HG02852 (cell line): ENCODE results near the gene TYW5.
A peak's percentile ranks its signal among the peaks of the same experiment; 100 is the strongest.

Experiments
- ATAC-seq: cut with Tn5 transposase; IDR thresholded peaks from one replicate; pipeline ENCODE4 v1.9.1; 2021; ENCODE audit warnings: mild to moderate bottlenecking, moderate library complexity; ENCODE audit not compliant: unreplicated experiment

Gene TYW5, protein sequence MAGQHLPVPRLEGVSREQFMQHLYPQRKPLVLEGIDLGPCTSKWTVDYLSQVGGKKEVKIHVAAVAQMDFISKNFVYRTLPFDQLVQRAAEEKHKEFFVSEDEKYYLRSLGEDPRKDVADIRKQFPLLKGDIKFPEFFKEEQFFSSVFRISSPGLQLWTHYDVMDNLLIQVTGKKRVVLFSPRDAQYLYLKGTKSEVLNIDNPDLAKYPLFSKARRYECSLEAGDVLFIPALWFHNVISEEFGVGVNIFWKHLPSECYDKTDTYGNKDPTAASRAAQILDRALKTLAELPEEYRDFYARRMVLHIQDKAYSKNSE

DNA sequence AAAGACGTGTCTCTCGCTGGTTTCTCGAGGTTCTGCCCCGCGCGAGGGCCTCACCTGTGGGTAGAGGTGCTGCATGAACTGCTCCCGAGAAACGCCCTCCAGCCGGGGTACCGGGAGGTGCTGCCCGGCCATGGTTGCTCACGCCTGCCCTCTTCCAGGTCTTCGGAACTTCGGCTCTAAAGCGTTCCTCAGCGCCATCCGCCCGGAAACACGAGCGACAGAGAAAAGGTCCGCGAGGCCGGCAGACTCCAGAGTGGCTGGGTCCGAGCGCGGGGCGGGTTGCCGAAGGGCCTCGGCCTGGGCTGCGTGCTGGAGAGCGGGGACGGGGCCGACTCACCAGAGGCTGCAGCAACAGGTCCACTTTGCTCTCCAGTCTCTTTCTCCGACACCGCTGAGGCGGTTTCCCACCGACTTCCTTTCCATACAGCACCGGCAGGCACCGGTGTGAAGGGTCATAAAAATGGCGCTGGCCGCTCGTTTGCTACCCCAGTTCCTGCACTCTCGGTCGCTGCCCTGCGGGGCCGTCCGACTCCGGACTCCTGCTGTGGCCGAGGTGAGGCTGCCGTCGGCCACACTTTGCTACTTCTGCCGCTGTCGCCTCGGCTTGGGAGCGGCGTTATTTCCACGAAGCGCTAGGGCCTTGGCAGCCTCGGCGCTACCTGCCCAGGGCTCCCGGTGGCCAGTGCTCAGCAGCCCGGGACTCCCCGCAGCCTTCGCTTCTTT, at the start of gene TYW5, which contains the start of gene MAIP1:
Gene TYW5 (minus strand): TSS at position 153 of the 723 bp plus-strand sequence. CDS start 21 bp downstream, at position 132.
Gene MAIP1 (plus strand): TSS at position 244 of the 723 bp plus-strand sequence. CDS start 217 bp downstream, at position 461.
- peak; percentile 82 for ATAC-seq

DNA sequence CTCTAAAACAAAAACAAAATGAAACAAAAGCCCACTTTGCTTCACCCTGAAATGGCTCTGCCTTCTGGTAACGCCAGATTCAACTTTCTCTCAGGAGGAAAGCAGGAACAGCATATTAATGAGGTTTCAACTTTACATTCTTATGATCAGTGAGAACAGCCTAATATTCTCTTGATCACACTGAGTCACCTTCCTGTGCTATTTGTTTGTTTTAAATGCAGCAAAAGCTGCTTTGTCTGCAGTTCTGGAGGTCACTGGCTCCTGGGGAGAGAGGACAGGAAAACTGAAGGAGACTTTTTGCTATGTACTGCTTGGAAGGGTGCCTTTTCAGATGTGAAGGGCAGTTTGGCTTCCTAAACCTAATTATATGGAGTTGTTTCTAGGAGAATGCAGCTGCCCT, 48.2 kb upstream of the TYW5 start:
- no peak for ATAC-seq

- ATAC-seq = no peak
Measured at GRCh38 chr2:200000444-200001163, 45.3 kb upstream of the TYW5 start.

GRCh38 chr2:199999166-199999565, 43.9 kb upstream of the TYW5 start:
- ATAC-seq = no peak

- ATAC-seq = no peak
Measured at GRCh38 chr2:199997296-199997695, 42.0 kb upstream of the TYW5 start.

DNA sequence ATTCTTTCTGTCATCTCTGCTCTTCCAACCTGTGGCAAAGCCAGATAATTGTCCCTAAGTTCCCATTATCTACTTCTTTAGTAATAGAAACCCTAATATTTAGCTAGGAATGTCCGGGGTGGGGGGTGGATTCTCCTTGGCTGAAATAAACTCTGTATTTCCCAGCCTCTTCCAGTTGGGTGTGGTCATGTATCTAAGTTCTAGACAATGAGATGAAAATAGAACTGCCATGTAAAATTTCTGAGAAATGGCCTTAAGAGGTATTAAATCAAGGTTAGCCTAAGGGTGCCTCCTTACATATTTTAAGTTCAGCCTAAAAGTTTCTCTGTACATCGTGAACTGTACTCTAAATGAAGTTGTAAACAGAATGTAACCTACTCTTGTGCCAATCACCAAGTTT, 39.6 kb upstream of the TYW5 start:
- no peak for ATAC-seq

DNA sequence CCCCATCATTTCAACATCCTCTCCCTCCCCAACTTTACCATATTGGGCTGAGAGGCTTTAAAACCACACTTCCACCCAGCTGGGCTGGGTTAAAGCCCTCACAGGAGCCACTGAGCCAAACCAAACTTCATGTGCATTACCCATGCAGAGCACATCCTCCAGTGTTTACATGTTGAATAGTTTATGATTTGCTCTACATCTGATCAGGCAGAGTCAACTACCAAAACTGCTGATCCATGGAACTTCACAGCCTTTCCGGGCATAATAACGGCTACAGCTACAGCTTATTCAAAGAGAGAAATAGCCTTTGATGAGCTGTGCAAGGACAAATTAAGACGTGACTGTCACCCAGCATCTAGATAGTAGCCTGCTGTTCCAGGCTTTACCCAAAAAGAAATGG, 39.1 kb upstream of the TYW5 start:
- ATAC-seq = no peak

DNA sequence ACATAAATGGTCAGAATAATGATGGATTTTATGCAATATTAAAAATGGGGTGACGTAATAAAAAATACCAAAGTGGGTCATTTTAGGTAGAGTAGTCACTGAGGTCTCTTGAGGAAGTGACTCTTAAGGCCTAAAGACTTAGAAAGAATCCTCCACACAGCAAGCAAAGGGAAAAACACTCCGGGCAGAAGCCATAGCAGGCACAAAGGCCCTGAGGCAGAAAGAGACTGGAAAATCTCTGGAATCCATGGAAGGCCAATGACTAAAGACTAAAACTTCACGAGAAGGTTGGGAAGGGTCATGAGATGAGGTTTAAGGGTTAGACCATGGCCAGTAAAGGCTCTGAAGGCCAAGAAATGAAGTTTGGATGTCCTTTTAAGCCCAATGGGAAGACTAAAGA, 37.0 kb upstream of the TYW5 start:
- ATAC-seq = no peak

DNA sequence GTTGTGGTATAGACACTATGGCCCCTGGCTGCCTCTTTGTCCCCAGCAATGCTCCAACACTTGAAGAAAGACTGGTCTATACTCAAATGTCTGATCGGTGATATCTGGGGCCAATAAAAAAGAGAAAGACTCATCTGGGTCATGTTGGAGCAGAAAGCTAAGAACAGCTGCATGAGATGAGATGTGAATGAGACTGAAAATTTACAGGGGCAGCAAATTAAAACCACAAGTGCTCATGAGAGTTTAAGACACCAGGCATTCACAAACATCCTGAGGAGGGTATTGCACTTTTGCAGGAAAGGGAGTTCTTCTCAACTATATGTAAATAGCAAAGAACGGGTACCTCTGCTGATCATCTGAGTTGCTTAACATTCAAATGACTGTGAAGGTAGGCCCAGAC, 36.4 kb upstream of the TYW5 start:
- no peak for ATAC-seq

DNA sequence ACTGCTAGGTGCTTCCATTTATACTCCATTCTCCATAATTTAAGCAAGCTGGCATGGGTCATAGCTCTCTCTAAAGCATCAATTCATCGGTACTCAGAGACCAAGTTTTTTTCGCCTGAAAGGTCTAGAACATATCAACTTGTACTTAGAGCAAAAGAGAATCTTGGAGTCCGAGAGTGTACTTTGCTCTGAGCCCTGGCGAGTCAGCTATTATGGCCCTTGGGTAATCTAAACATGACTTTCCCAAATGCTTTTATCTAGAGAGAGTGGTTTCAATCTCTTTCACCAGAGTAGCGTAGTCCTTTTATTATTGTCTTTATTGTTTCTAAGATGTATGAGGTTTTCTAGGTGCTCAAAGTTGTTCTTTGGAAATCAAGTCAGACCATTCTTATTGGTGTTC, 34.5 kb upstream of the TYW5 start:
- no peak for ATAC-seq

DNA sequence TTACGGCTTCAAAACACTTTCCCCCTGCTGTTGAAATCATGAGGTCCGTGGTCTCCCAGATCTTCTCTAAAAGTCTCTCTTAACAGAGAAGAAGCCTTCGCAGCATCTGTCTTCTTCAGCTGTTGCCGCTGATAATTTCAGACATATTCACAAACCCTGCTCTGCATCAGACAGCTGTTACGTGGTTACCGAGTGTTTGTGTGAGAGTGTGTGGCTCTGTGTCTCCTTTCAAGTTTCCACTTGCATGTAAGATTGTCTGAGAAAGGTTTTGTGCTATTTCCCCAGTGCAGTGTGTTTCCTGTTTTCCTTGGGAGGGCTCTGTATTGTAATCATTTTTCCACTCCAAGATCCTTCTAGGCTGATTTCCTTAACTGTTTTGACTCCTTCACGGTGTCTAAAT, 32.9 kb upstream of the TYW5 start:
- no peak for ATAC-seq

GRCh38 chr2:199987586-199987985, 32.3 kb upstream of the TYW5 start:
- ATAC-seq = no peak

DNA sequence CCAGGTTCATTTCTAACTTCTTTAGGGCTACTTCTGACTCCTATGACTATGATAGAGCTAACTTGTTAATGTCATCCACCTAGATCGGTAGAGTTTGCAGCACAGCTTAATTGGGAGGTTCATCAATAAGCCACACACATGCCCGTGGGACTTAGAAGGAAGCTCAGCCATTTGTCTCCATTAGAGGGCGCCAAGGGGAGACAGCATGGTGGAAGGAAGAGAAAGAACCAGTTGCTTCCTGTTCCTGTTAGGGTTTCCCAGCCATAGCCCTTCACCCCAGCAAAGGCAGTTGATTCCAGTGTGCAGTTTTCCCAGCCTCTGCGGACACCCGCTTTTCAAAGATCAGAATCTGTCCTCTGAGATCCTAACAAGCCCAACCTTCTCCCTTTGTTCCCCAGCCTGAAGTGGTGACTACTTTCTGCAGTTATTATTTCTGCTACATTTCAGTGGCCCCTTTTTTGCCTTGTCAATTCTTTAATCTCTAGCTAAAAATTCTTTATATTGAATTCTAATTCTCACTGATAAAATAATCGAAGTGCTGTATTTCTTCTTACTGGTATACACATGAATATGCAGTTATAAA, 30.4 kb upstream of the TYW5 start:
- ATAC-seq = peak; percentile 89

- ATAC-seq = no peak
Measured at GRCh38 chr2:199984755-199985154, 29.5 kb upstream of the TYW5 start.

DNA sequence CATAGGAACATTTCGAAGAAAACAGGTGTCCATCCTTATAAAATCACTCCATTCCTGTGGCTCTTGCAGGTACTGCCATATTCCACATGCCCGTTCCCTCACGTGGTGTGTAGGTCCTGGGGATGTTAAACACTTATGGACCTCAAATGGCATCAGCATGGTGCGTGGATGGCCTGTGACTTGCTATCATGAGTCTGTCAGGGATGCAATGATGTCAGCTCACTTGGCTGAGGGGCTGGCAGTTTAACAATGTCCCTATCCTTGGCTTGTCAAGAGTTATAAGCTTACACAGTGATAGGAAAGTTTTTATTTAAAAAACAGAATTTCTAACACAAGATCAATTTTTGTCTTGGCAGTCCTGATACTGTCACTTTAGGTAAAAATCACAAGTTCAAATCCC, 28.9 kb upstream of the TYW5 start:
- no peak for ATAC-seq

GRCh38 chr2:199983534-199983933, 28.2 kb upstream of the TYW5 start:
- no peak for ATAC-seq

GRCh38 chr2:199982126-199982843, 27.0 kb upstream of the TYW5 start:
- ATAC-seq = no peak

DNA sequence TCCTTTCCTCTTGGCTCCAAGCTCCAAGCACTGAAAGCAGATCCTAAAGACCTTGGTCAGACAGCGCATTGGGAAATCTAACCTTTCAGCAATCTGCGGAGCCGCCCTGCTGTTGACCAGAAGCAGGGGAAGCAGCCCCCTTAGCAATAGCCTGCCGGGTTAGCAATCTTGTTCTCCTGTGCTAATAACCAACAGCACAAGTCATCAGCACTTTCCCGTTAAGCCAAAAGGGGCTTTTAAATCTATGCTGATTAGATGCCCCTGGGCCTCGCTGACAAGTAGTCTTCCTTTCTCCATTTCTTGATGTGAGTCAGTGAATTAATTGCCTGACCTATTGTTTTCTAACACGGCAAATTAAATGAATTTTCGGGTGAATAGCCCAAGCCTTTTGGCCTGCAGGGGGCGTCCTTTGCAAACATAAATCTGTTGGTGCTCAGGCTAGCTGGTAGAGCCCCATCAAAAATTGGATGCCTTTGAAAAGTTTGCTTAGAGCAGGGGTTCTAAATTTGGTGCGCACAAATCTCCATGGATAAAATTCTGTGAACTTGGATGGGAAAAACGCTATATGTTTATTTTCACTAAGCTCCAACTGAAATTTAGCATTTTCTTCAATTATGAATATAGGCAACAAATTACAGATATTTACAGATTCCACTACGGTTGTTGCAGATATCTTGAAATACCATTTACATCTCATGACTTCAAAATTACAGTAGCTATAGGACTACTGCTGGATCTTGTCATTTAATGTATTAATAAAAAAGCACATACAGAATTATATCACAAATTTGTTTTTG, 24.7 kb upstream of the TYW5 start:
- peak; percentile 44 for ATAC-seq

GRCh38 chr2:199979398-199979797, 24.1 kb upstream of the TYW5 start:
- no peak for ATAC-seq

DNA sequence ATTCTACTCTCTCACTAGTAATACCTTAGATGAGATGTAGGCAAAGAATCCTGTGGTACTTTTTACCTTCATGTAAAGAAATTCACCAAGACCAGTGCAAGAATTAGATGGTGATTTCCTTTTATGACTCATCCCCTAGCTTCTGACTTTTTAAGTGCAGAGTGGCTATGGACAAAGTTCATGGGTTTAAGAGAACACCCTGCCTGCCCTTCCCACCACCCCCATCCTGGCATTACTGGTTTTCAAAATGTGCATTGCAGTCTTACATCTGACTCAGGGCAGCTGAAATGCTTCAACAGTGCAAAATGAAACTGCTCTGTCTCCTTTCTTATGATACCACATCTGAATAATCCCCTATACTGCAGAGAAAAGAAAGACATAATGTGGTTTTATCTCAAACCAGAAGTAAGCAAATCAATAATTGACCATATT, 22.7 kb upstream of the TYW5 start:
- ATAC-seq = peak; percentile 64
